Activated naive CD4-positive, alpha-beta T cell (primary cell): ENCODE measurements around the gene ARHGAP25.

Experiments used
- DNase-seq, 4 experiments: peaks; one replicate each; lab custom pipeline; 2025; lab: John Stamatoyannopoulos, UW

Gene ARHGAP25

GRCh38 chr2:68743531-68743930 is 8.9 kb downstream of the ARHGAP25 start:
- DNase-seq = no peak

GRCh38 chr2:68744366-68744912 is 9.8 kb downstream of the ARHGAP25 start:
- DNase-seq = no peak

- no peak for DNase-seq
These were observed 10.4 kb downstream of the ARHGAP25 start for GRCh38 chr2:68745006-68745405.

GRCh38 chr2:68746408-68746807 is 11.8 kb downstream of the ARHGAP25 start:
- DNase-seq = no peak

GRCh38 chr2:68747413-68747812 is 12.8 kb downstream of the ARHGAP25 start:
- no peak for DNase-seq

- DNase-seq = no peak
These were observed 13.3 kb downstream of the ARHGAP25 start for GRCh38 chr2:68747900-68748299.

- DNase-seq = no peak
These were observed 14.0 kb downstream of the ARHGAP25 start for GRCh38 chr2:68748568-68748967.

GRCh38 chr2:68749345-68749744 is 14.7 kb downstream of the ARHGAP25 start:
- DNase-seq = no peak

- no peak for DNase-seq
These were observed 16.2 kb downstream of the ARHGAP25 start for GRCh38 chr2:68750592-68751396.

GRCh38 chr2:68751397-68752339 is 17.1 kb downstream of the ARHGAP25 start:
- DNase-seq = peak; percentile 72 to 88 (median 87)

GRCh38 chr2:68753318-68753717 is 18.7 kb downstream of the ARHGAP25 start:
- DNase-seq = no peak

GRCh38 chr2:68755071-68755470 is 20.5 kb downstream of the ARHGAP25 start:
- no peak for DNase-seq

GRCh38 chr2:68756178-68756577 is 21.6 kb downstream of the ARHGAP25 start:
- DNase-seq = no peak

- DNase-seq = no peak
These were observed 22.5 kb downstream of the ARHGAP25 start for GRCh38 chr2:68757081-68757480.

GRCh38 chr2:68762100-68762499 is 27.5 kb downstream of the ARHGAP25 start:
- DNase-seq = no peak

- DNase-seq = no peak
These were observed 28.1 kb downstream of the ARHGAP25 start for GRCh38 chr2:68762665-68763064.

- no peak for DNase-seq
These were observed 29.6 kb downstream of the ARHGAP25 start for GRCh38 chr2:68764041-68764805.

- no peak for DNase-seq
These were observed 30.2 kb downstream of the ARHGAP25 start for GRCh38 chr2:68764806-68765311.

- DNase-seq = no peak
These were observed 31.2 kb downstream of the ARHGAP25 start for GRCh38 chr2:68765739-68766375.

GRCh38 chr2:68766376-68766845 is 31.8 kb downstream of the ARHGAP25 start:
- DNase-seq = peak in 3 of 4 experiments; percentile 7 to 43 (median 33)
